Brain microvascular endothelial cell (primary cell): Measurements from ENCODE around the gene OSBP2.

Source experiments
- DNase-seq: peaks from one replicate; pipeline ENCODE4 v3.0.0-alpha.2; 2020
- H3K27ac ChIP-seq: fragments of 250-450 bp; sonication (Bioruptor Pico); 2 replicates; pipeline ENCODE4 v1.5.1; 2020; ENCODE audit warnings: mild to moderate bottlenecking, moderate library complexity
- H3K27me3 ChIP-seq: fragments of 250-450 bp; sonication (Bioruptor Pico); replicated peaks from 2 replicates; pipeline ENCODE4 v1.5.1; 2020; ENCODE audit warnings: mild to moderate bottlenecking
- H3K36me3 ChIP-seq: fragments of 250-450 bp; sonication (Bioruptor Pico); replicated peaks from 2 replicates; pipeline ENCODE4 v1.5.1; 2020; ENCODE audit warnings: mild to moderate bottlenecking
- H3K4me3 ChIP-seq: 2 replicates; pipeline ENCODE4 v1.5.1; 2011; ENCODE audit warnings: low read depth, mild to moderate bottlenecking, control low read depth, low read length, moderate library complexity
- CTCF ChIP-seq: IDR thresholded peaks from 2 replicates; pipeline ENCODE4 v1.5.1; 2011; ENCODE audit warnings: low read depth, mild to moderate bottlenecking, moderate library complexity, low read length, control low read depth, inconsistent platforms; ENCODE audit errors: missing control alignments
- in situ Hi-C: cut with HindIII; loops from 2 replicates; pipeline ENCODE4 v1.10.0; 2017; ENCODE audit warnings: low sequenced_read_pairs, low pct_ligation_motif_present

The OSBP2 gene

GRCh38 chr22:30922151-30922611 lies 227.5 kb downstream of the OSBP2 start:
- in situ Hi-C loops: no loop called here
- Histone ChIP-seq H3K27ac (no peak overlapping the region), H3K4me3 (peak overlapping the region; percentile 36), H3K27me3 (no peaks in the 10 kb centered on the region), H3K36me3 (peaks cover 10% of the 10 kb centered on the region)
- peak; percentile 11 for DNase-seq
- TF ChIP-seq CTCF: no peak

- in situ Hi-C loops: no loop called here
- TF ChIP-seq CTCF: no peak
- Histone ChIP-seq H3K27ac (no peak overlapping the region), H3K4me3 (no peak overlapping the region), H3K27me3 (no peaks in the 10 kb centered on the region), H3K36me3 (peaks cover 21% of the 10 kb centered on the region)
- no peak for DNase-seq
These were observed 228.7 kb downstream of the OSBP2 start for GRCh38 chr22:30923168-30923900.

- peaks cover 39% of the 10 kb centered on the region for H3K36me3 ChIP-seq
- H3K27ac ChIP-seq: no peak overlapping the region
- no peak for TF ChIP-seq CTCF
- in situ Hi-C loops: no loop called here
- DNase-seq: no peak
- H3K4me3 ChIP-seq: no peak overlapping the region
- H3K27me3 ChIP-seq: no peaks in the 10 kb centered on the region
These were observed 231.0 kb downstream of the OSBP2 start for GRCh38 chr22:30925667-30926066.

GRCh38 chr22:30926706-30927105 lies 232.0 kb downstream of the OSBP2 start:
- Histone ChIP-seq H3K4me3 (no peak overlapping the region), H3K27ac (no peak overlapping the region), H3K27me3 (no peaks in the 10 kb centered on the region), H3K36me3 (peaks cover 48% of the 10 kb centered on the region)
- in situ Hi-C loops: no loop called here
- TF ChIP-seq CTCF: no peak
- DNase-seq: no peak

GRCh38 chr22:30927806-30928205 lies 233.1 kb downstream of the OSBP2 start:
- in situ Hi-C loops: no loop called here
- Histone ChIP-seq H3K36me3 (peaks cover 59% of the 10 kb centered on the region), H3K4me3 (no peak overlapping the region), H3K27me3 (no peaks in the 10 kb centered on the region), H3K27ac (no peak overlapping the region)
- no peak for DNase-seq
- no peak for TF ChIP-seq CTCF

- H3K27ac ChIP-seq: no peak overlapping the region
- H3K36me3 ChIP-seq: peaks cover 65% of the 10 kb centered on the region
- in situ Hi-C loops: no loop called here
- no peak for DNase-seq
- no peak overlapping the region for H3K4me3 ChIP-seq
- TF ChIP-seq CTCF: no peak
- H3K27me3 ChIP-seq: no peaks in the 10 kb centered on the region
These were observed 233.7 kb downstream of the OSBP2 start for GRCh38 chr22:30928401-30928800.
